ENCODE results near the gene SPINK2.

- no peak for TF ChIP-seq CTCF (conservative IDR thresholded peaks at IDR 0.05 in 1 of 2, IDR thresholded peaks at IDR 0.05 in 1 of 2; ENCODE audit: low read depth in 1 of 2, low read length in 2 of 2)
- no peak for TF ChIP-seq EZH2 (IDR thresholded peaks at IDR 0.05; ENCODE audit: low read length, missing control alignments)
Observed at GRCh38 chr4:56818797-56819196, 2.7 kb downstream of the SPINK2 start.
